ENCODE data around the gene CD2AP.
"Not testable (repeated sequence)": the region's sequence is repeated elsewhere in the genome, so short reads cannot be mapped to it uniquely, and the experiment has no call there.

CD2AP gene

GRCh38 chr6:47647188-47647587 is 169.6 kb downstream of the CD2AP start:
- no peak for DNase-seq (ENCODE audit: low read depth)
- TF ChIP-seq CTCF (conservative IDR thresholded peaks at IDR 0.05; ENCODE audit: low read depth, low read length), result no peak
- no peak overlapping the region for H3K4me3 ChIP-seq (ENCODE audit: low read depth, low read length)

GRCh38 chr6:47647626-47648025 is 170.0 kb downstream of the CD2AP start:
- DNase-seq (ENCODE audit: low read depth); H3K4me3 ChIP-seq (ENCODE audit: low read depth, low read length): not testable (repeated sequence)

GRCh38 chr6:47648031-47648430 is 170.4 kb downstream of the CD2AP start:
- no peak overlapping the region for H3K4me3 ChIP-seq (ENCODE audit: low read depth, low read length)
- DNase-seq (ENCODE audit: low read depth), result no peak
- TF ChIP-seq CTCF (conservative IDR thresholded peaks at IDR 0.05; ENCODE audit: low read depth, low read length), result no peak

GRCh38 chr6:47650553-47651432 is 173.2 kb downstream of the CD2AP start:
- no peak for TF ChIP-seq CTCF (conservative IDR thresholded peaks at IDR 0.05; ENCODE audit: low read depth, low read length)
- DNase-seq (ENCODE audit: low read depth), result no peak
- no peak overlapping the region for H3K4me3 ChIP-seq (ENCODE audit: low read depth, low read length)

- no peak for TF ChIP-seq CTCF (conservative IDR thresholded peaks at IDR 0.05; ENCODE audit: low read depth, low read length)
- no peak overlapping the region for H3K4me3 ChIP-seq (ENCODE audit: low read depth, low read length)
- DNase-seq (ENCODE audit: low read depth), result peak; percentile 65
Observed at GRCh38 chr6:47651505-47651944, 173.9 kb downstream of the CD2AP start.

GRCh38 chr6:47653706-47654105 is 176.1 kb downstream of the CD2AP start:
- no peak for DNase-seq (ENCODE audit: low read depth)
- TF ChIP-seq CTCF (conservative IDR thresholded peaks at IDR 0.05; ENCODE audit: low read depth, low read length), result no peak
- H3K4me3 ChIP-seq (ENCODE audit: low read depth, low read length), result no peak overlapping the region

GRCh38 chr6:47654255-47654654 is 176.7 kb downstream of the CD2AP start:
- no peak for DNase-seq (ENCODE audit: low read depth)
- H3K4me3 ChIP-seq (ENCODE audit: low read depth, low read length), result no peak overlapping the region
- no peak for TF ChIP-seq CTCF (conservative IDR thresholded peaks at IDR 0.05; ENCODE audit: low read depth, low read length)
